Measurements from ENCODE around the gene SETD3. TPM values are rescaled to one million over a fixed set of nuclear protein-coding genes. Genes with fewer than 3 reads are reported as not detected.
A peak's percentile ranks its signal among the peaks of the same experiment; 100 is the strongest.

Gene SETD3
- total RNA-seq, 2 experiments from 2014 or later, result 43.3 to 48.1 TPM

DNA sequence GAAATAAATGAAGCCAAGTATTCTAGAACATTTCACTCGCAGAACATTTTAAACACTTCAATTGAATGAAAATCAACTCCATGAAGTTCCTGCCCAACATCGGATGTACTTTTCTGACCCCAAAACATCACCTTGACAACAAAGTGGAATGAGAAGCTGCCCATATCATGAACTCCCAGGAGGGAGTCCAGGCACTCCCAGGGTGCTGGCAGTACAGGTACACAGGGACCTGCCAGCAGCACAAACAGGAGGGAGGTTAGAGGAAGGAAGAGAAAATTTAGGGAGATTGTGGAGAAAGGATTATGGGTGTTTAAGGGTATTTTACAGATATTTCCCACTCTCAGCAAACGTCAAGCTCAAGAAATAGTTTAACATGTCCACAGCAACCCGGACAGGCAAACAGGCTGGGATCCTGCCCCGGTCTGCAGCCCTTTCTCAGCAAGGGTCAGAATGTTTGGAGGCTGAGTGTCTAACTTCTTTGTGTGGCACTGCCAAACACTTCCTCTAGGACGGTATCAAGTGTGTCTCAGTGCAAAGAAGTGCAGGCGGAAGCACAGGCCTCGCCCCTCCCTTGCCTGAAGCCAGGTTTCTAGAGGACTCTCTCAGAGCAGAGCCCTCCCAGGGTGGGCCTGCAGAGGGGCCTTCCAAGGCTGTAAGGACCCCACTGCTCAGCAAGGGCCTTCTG is 72.2 kb downstream of the SETD3 start:
- CTCF ChIA-PET, result interaction anchor here (0.7 to 1.3 kb wide), 3 partner anchors 8 to 20 kb away, joined by 3 to 4 read pairs (median 3); no protein-coding TSS in a partner anchor
- no peak overlapping the region for H3K4me3 Mint-ChIP-seq
- intact Hi-C loops (cut with micrococcal nuclease), result no loop called here
- H3K9me3 Mint-ChIP-seq, result no peaks in the 10 kb centered on the region
- H3K27me3 Mint-ChIP-seq (ENCODE audit: low read depth), result no peaks in the 10 kb centered on the region
- no peak for DNase-seq
- peaks cover 11% of the 10 kb centered on the region for H3K4me1 Mint-ChIP-seq (ENCODE audit: low read depth)
- peaks cover 18% of the 10 kb centered on the region for H3K36me3 Mint-ChIP-seq (ENCODE audit: low read depth)
- H3K27ac Mint-ChIP-seq, result no peak overlapping the region

DNA sequence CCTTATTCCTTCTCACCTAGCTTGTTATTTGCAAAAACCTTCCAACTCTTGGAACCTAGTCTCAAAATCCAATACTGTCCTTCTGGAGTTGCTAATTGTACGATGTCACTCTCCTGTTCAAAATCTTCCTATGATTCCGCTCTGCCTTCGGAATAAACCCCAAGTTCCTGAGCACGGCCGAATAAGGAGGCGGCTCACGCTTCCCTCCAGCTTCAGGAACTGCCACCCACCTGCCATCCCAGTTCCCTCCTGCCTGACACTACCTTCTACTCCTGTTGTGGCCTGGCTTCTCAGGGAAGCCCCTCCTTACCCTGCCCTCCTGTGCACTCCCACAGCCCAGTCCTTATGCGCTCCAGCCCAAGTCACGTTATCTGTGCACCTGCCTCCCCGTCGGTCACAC is 73.2 kb downstream of the SETD3 start:
- H3K36me3 Mint-ChIP-seq (ENCODE audit: low read depth), result peaks cover 21% of the 10 kb centered on the region
- CTCF ChIA-PET, result interaction anchor here (1.3 kb wide), 1 partner anchor 9 kb away, joined by 3 read pairs; no protein-coding TSS in a partner anchor
- intact Hi-C loops (cut with micrococcal nuclease), result no loop called here
- H3K4me3 Mint-ChIP-seq, result no peak overlapping the region
- no peaks in the 10 kb centered on the region for H3K9me3 Mint-ChIP-seq
- no peak for DNase-seq
- H3K27me3 Mint-ChIP-seq (ENCODE audit: low read depth), result no peaks in the 10 kb centered on the region
- no peak overlapping the region for H3K27ac Mint-ChIP-seq
- H3K4me1 Mint-ChIP-seq (ENCODE audit: low read depth), result peaks cover 5% of the 10 kb centered on the region

DNA sequence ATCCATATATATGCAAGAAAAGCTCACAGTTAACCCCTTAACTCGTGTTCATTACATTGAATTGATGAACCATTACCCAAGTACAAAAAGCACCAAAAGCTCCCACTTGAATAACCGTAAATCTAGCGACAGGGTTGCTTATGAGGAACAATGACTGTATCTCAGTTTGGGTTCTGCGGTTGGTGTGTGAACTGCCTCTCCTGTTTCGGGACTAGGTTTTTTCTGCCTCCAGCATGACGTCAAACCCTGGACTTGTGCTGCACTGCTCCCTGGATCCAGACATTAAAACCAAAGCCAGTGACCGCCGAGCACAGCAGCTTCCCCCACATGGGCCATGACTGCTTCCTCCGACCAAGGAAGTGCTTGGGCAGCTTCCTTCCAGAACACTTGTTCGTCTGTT is 77.7 kb downstream of the SETD3 start:
- Mint-ChIP-seq H3K36me3 (ENCODE audit: low read depth) (peaks cover 32% of the 10 kb centered on the region), H3K4me1 (ENCODE audit: low read depth) (peaks cover 6% of the 10 kb centered on the region), H3K4me3 (no peak overlapping the region), H3K9me3 (no peaks in the 10 kb centered on the region), H3K27me3 (ENCODE audit: low read depth) (no peaks in the 10 kb centered on the region), H3K27ac (no peak overlapping the region)
- no peak for DNase-seq
- intact Hi-C loops (cut with micrococcal nuclease), result no loop called here
- CTCF ChIA-PET, result interaction anchor here (1.2 to 2.6 kb wide), 4 partner anchors 10 to 83 kb away, joined by 5 to 14 read pairs (median 8); no protein-coding TSS in a partner anchor

GRCh38 chr14:99402285-99402648 is 78.4 kb downstream of the SETD3 start:
- peaks cover 32% of the 10 kb centered on the region for H3K36me3 Mint-ChIP-seq (ENCODE audit: low read depth)
- intact Hi-C loops (cut with micrococcal nuclease), result no loop called here
- no peaks in the 10 kb centered on the region for H3K9me3 Mint-ChIP-seq
- H3K4me3 Mint-ChIP-seq, result no peak overlapping the region
- H3K27ac Mint-ChIP-seq, result no peak overlapping the region
- no peak for DNase-seq
- H3K27me3 Mint-ChIP-seq (ENCODE audit: low read depth), result no peaks in the 10 kb centered on the region
- CTCF ChIA-PET, result interaction anchor here (0.6 to 2.6 kb wide), 5 partner anchors 9 to 1452 kb away, joined by 3 to 14 read pairs (median 7); no protein-coding TSS in a partner anchor
- peaks cover 6% of the 10 kb centered on the region for H3K4me1 Mint-ChIP-seq (ENCODE audit: low read depth)

DNA sequence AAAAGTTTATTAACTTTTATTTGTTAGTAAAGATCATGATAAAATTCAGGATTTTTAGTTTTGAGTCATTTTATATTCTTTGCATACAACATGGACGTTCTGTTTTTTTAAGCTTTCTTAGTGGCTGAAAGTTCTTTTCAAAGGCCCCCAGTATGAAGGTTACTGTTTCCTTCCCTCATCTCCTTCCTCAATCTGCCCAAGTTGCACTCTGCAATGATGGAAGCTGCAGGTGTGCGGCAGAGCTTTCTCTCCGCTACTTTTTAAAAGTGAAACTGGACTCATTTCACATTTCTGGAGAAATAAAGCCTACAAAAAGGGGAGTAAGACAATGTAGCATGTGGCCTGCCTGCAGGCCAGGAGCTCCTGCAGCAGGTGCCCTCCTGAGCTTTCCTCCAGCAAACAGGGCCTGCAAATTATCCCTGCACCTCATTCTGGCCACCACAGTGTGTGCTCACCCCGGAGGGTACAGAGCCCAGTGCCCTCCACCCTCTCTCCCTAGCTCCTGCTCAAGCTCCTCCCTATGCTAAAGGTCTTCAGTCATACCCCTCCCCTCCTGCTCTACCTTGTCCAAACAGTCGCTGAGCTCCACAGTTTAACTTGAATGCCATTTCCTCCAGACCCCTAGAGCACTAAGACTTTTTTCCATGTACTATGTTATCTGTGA is 78.9 kb downstream of the SETD3 start:
- H3K4me1 Mint-ChIP-seq (ENCODE audit: low read depth), result peaks cover 6% of the 10 kb centered on the region
- H3K36me3 Mint-ChIP-seq (ENCODE audit: low read depth), result peaks cover 34% of the 10 kb centered on the region
- intact Hi-C loops (cut with micrococcal nuclease), result no loop called here
- no peaks in the 10 kb centered on the region for H3K27me3 Mint-ChIP-seq (ENCODE audit: low read depth)
- DNase-seq, result no peak
- H3K27ac Mint-ChIP-seq, result no peak overlapping the region
- no peaks in the 10 kb centered on the region for H3K9me3 Mint-ChIP-seq
- CTCF ChIA-PET, result interaction anchor here (0.6 to 2.6 kb wide), 5 partner anchors 9 to 1452 kb away, joined by 3 to 14 read pairs (median 7); no protein-coding TSS in a partner anchor
- H3K4me3 Mint-ChIP-seq, result no peak overlapping the region

DNA sequence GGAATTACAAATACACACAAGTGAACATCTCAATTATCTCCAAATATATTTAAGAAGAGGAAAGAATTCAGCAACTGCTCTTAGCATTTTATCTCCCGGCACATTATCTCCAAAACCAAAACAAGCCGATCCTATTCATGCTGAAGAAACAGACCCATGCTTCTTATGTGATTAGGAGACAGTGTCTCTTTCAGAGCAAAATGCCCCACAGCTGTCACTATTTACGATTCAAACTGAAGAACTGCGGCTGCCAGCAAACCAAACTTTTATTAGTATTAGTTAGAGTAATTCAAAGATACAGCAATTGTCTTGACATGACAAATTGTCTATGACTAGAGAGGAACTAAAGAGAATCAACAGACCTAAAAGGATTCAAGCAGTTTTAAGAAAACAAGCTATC is 79.4 kb downstream of the SETD3 start:
- Mint-ChIP-seq H3K27ac (no peak overlapping the region), H3K4me1 (ENCODE audit: low read depth) (peaks cover 9% of the 10 kb centered on the region), H3K36me3 (ENCODE audit: low read depth) (peaks cover 30% of the 10 kb centered on the region), H3K9me3 (no peaks in the 10 kb centered on the region), H3K27me3 (ENCODE audit: low read depth) (no peaks in the 10 kb centered on the region), H3K4me3 (no peak overlapping the region)
- CTCF ChIA-PET, result interaction anchor here (2.0 to 2.6 kb wide), 4 partner anchors 8 to 81 kb away, joined by 6 to 14 read pairs (median 8); no protein-coding TSS in a partner anchor
- intact Hi-C loops (cut with micrococcal nuclease), result no loop called here
- DNase-seq, result no peak

- H3K9me3 Mint-ChIP-seq, result no peaks in the 10 kb centered on the region
- DNase-seq, result no peak
- CTCF ChIA-PET, result no interaction called here
- H3K27me3 Mint-ChIP-seq (ENCODE audit: low read depth), result no peaks in the 10 kb centered on the region
- intact Hi-C loops (cut with micrococcal nuclease), result no loop called here
- H3K4me3 Mint-ChIP-seq, result no peak overlapping the region
- peaks cover 16% of the 10 kb centered on the region for H3K36me3 Mint-ChIP-seq (ENCODE audit: low read depth)
- peaks cover 10% of the 10 kb centered on the region for H3K4me1 Mint-ChIP-seq (ENCODE audit: low read depth)
- no peak overlapping the region for H3K27ac Mint-ChIP-seq
These were observed 83.0 kb downstream of the SETD3 start for GRCh38 chr14:99397698-99398097.

- DNase-seq, result peak; percentile 23
- Mint-ChIP-seq H3K27ac (no peak overlapping the region), H3K4me3 (no peak overlapping the region), H3K36me3 (ENCODE audit: low read depth) (peaks cover 14% of the 10 kb centered on the region), H3K27me3 (ENCODE audit: low read depth) (no peaks in the 10 kb centered on the region), H3K4me1 (ENCODE audit: low read depth) (peaks cover 4% of the 10 kb centered on the region), H3K9me3 (no peaks in the 10 kb centered on the region)
- CTCF ChIA-PET, result interaction anchor here (0.7 to 3.0 kb wide), 4 partner anchors 20 to 76 kb away, joined by 3 to 12 read pairs (median 4); no protein-coding TSS in a partner anchor
- intact Hi-C loops (cut with micrococcal nuclease), result no loop called here
These were observed 84.6 kb downstream of the SETD3 start for GRCh38 chr14:99395909-99396530.

GRCh38 chr14:99394602-99395156 is 86.0 kb downstream of the SETD3 start:
- intact Hi-C loops (cut with micrococcal nuclease), result no loop called here
- Mint-ChIP-seq H3K4me1 (ENCODE audit: low read depth) (peaks cover 4% of the 10 kb centered on the region), H3K4me3 (no peak overlapping the region), H3K9me3 (no peaks in the 10 kb centered on the region), H3K27me3 (ENCODE audit: low read depth) (no peaks in the 10 kb centered on the region), H3K27ac (no peak overlapping the region), H3K36me3 (ENCODE audit: low read depth) (peaks cover 10% of the 10 kb centered on the region)
- no peak for DNase-seq
- CTCF ChIA-PET, result interaction anchor here (1.2 to 3.0 kb wide), 3 partner anchors 9 to 92 kb away, joined by 4 to 12 read pairs (median 5); no protein-coding TSS in a partner anchor

- intact Hi-C loops (cut with micrococcal nuclease), result no loop called here
- CTCF ChIA-PET, result interaction anchor here (0.6 to 2.7 kb wide), 16 partner anchors 9 to 504 kb away, joined by 3 to 36 read pairs (median 4); no protein-coding TSS in a partner anchor
- Mint-ChIP-seq H3K27me3 (ENCODE audit: low read depth) (no peaks in the 10 kb centered on the region), H3K9me3 (no peaks in the 10 kb centered on the region), H3K4me1 (ENCODE audit: low read depth) (peaks cover 7% of the 10 kb centered on the region), H3K36me3 (ENCODE audit: low read depth) (peaks cover 2% of the 10 kb centered on the region), H3K27ac (no peak overlapping the region), H3K4me3 (no peak overlapping the region)
- peak; percentile 37 for DNase-seq
These were observed 87.5 kb downstream of the SETD3 start for GRCh38 chr14:99393059-99393655.

DNA sequence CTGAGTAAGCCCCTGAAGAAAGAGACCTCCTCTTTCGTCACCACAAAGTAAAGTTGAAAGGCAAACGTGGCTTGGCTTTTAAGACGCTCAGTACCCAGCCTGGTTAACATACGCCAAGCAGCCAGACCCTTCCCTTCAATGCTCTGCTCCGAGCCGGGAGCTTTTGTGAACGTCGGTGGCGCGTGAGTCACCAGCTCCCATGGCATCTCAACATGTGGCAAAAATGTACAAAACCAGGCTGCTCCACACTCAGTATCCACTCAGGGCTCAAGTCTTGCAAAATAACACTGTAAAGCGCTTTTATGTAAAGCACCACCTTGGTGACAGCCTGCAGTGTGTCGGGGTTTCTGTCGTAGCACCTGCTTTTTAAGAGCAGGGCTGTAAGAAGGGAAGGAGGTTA is 89.0 kb downstream of the SETD3 start:
- no peak for DNase-seq
- Mint-ChIP-seq H3K27me3 (ENCODE audit: low read depth) (no peaks in the 10 kb centered on the region), H3K4me3 (no peak overlapping the region), H3K27ac (no peak overlapping the region), H3K36me3 (ENCODE audit: low read depth) (no peaks in the 10 kb centered on the region), H3K9me3 (no peaks in the 10 kb centered on the region), H3K4me1 (ENCODE audit: low read depth) (peaks cover 17% of the 10 kb centered on the region)
- CTCF ChIA-PET, result interaction anchor here (1.2 to 2.7 kb wide), 2 partner anchors 10 to 25 kb away, joined by 7 to 36 read pairs; no protein-coding TSS in a partner anchor
- intact Hi-C loops (cut with micrococcal nuclease), result no loop called here
